Central memory CD8-positive, alpha-beta T cell (primary cell): ENCODE results near the gene FBXO4.
"Not testable (repeated sequence)": the region's sequence is repeated elsewhere in the genome, so short reads cannot be mapped to it uniquely, and the experiment has no call there.

Source experiments
- ATAC-seq: fragments of 150-1000 bp; cut with Tn5 transposase; replicated peaks from 2 replicates; pipeline ENCODE4 v1.10.0; 2022; ENCODE audit warnings: mild to moderate bottlenecking, moderate FRiP score, moderate number of reproducible peaks; ENCODE audit not compliant: poor library complexity, severe bottlenecking; ENCODE audit errors: extremely low read depth
- DNase-seq, 2 donors: peaks; one replicate each; pipeline ENCODE4 v3.0.0; 2021; ENCODE audit warnings: low spot score in 2 of 2
- H3K27ac Mint-ChIP-seq: one replicate; pipeline ENCODE4 v1.8.0; 2022; ENCODE audit warnings: low read depth, mild to moderate bottlenecking, moderate library complexity, mixed read lengths
- H3K27me3 Mint-ChIP-seq: one replicate; pipeline ENCODE4 v1.8.0; 2022; ENCODE audit warnings: mixed read lengths
- H3K36me3 Mint-ChIP-seq: one replicate; pipeline ENCODE4 v1.8.0; 2022; ENCODE audit warnings: mild to moderate bottlenecking, moderate library complexity, mixed read lengths; ENCODE audit not compliant: insufficient read depth
- H3K4me1 Mint-ChIP-seq: one replicate; pipeline ENCODE4 v1.8.0; 2022; ENCODE audit warnings: mixed read lengths
- H3K4me3 Mint-ChIP-seq: one replicate; pipeline ENCODE4 v1.8.0; 2022; ENCODE audit warnings: mild to moderate bottlenecking, moderate library complexity, mixed read lengths
- H3K9me3 Mint-ChIP-seq: one replicate; pipeline ENCODE4 v1.8.0; 2022; ENCODE audit warnings: mixed read lengths

FBXO4 gene

DNA sequence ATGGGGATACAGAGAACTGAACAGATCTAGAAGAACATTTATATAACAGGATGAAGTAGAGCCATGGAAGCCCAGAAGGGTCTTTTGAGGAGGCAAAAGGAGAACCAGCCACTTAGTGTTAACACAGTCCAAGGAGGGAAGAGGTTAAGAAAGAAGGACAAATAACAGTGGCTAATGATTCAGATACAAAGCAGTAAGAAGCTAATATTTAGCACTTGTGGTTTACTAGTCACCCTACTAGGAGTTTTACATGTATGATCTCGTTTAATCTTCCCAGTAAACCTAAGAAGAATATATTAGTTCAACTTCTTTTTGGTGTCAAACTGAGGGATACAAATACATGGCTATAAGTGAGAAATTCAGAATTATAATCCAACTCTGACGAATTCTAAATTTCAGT, 7.7 kb downstream of the FBXO4 start:
- peaks cover 12% of the 10 kb centered on the region for H3K36me3 Mint-ChIP-seq
- peaks cover 7% of the 10 kb centered on the region for H3K4me1 Mint-ChIP-seq
- ATAC-seq, result no peak
- DNase-seq, result no peak
- H3K4me3 Mint-ChIP-seq, result no peak overlapping the region
- H3K27me3 Mint-ChIP-seq, result no peaks in the 10 kb centered on the region
- H3K9me3 Mint-ChIP-seq, result no peaks in the 10 kb centered on the region
- no peak overlapping the region for H3K27ac Mint-ChIP-seq

DNA sequence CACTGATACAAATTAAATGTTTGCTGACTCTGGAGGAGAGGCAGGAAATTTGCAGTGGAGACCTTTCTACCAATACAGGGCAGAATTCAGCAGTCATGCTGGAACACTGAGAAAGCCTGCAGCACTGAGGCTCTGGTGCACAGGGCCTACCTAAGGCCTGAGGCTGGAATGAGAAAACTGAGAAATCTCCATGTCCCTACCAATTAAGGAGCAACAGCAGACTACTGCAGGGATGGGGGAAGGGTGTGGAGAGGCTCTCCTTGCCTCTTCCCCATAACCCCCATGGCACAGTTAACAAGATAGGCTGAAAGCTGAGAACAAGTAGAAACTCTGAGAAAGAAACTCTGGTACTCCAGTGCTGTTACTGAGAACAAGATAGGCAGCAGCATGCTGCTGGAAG, 10.5 kb downstream of the FBXO4 start:
- Mint-ChIP-seq H3K27ac (no peak overlapping the region), H3K4me1 (peaks cover 7% of the 10 kb centered on the region), H3K27me3 (no peaks in the 10 kb centered on the region), H3K9me3 (no peaks in the 10 kb centered on the region), H3K36me3 (peaks cover 11% of the 10 kb centered on the region), H3K4me3 (no peak overlapping the region)
- no peak for ATAC-seq
- DNase-seq, result no peak

DNA sequence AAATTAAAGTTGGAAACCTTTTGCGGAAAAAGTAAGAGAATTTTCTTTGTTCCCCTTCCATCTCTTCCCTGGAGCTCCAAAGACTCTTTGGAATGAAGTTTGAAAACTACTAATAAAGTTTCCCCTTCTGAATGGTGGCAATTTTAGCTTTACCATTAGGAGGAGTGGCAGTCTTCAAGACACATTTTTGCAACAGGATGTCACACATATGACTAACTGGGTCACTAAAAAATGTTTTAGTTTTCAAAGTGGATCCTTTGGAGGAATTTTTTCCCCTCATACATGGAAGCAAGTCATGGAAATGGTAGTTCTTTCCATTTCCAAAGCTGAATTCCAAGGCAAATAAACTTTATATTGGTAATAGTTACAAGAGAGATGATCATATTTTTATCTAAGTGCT, 15.6 kb downstream of the FBXO4 start:
- H3K27me3 Mint-ChIP-seq, result no peaks in the 10 kb centered on the region
- no peak for DNase-seq
- ATAC-seq, result no peak
- H3K4me3 Mint-ChIP-seq, result no peak overlapping the region
- no peak overlapping the region for H3K27ac Mint-ChIP-seq
- H3K36me3 Mint-ChIP-seq, result peaks cover 5% of the 10 kb centered on the region
- no peaks in the 10 kb centered on the region for H3K9me3 Mint-ChIP-seq
- no peaks in the 10 kb centered on the region for H3K4me1 Mint-ChIP-seq

DNA sequence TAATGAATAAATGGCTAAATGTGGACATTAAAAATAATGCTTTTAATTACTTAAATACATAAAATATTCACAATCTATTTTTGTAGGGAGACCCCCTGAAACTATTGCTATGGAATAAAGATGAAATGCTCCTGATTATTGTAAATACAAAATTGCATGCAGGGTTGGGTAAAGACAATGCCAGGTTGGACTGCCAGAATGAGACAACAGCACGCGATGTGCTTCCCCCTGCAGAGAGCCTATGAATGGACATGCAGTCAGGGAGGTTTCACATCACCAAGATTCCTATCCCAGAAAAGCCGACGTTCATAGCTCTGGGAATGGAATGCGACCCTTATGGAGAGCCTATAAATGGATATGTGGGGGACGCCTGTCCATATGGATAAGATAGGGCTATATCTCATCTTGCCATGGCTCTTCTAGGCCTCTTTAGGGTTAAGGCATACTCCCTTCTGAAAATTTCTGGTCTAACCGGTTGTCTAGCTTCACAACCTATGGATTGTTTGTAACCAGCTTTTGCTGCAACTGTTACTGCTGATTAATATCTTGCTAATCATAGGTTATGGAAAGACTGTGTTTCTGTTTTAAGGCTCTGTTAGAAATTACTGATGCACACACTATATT, 20.4 kb downstream of the FBXO4 start:
- not testable (repeated sequence) for H3K9me3 Mint-ChIP-seq, ATAC-seq, H3K4me1 Mint-ChIP-seq, H3K4me3 Mint-ChIP-seq, H3K36me3 Mint-ChIP-seq, DNase-seq, H3K27ac Mint-ChIP-seq
- H3K27me3 Mint-ChIP-seq, result peaks cover 12% of the 10 kb centered on the region

DNA sequence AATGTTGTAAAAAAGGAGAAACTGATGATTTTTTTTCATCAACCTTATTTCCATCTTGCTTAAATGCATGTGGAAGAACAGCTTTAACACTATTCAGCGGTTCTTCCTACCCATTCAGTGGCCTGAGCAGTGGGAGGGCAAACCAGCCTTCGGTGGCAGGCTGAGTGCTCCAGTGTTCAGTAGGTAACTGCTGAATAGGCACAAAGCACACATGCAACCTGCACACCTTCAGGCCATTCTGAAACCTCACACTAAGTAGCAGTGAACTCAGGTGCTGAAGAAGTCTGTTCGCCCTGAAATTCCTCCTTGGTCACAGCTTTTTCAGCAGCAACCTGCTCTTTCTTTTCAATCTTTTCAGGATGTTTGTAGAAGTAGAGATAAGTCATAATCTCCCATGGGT, 26.1 kb downstream of the FBXO4 start:
- no peak overlapping the region for H3K4me3 Mint-ChIP-seq
- no peak for ATAC-seq
- DNase-seq, result no peak
- H3K27me3 Mint-ChIP-seq, result peaks cover 12% of the 10 kb centered on the region
- H3K36me3 Mint-ChIP-seq, result peaks cover 2% of the 10 kb centered on the region
- no peak overlapping the region for H3K27ac Mint-ChIP-seq
- peaks cover 4% of the 10 kb centered on the region for H3K9me3 Mint-ChIP-seq
- no peaks in the 10 kb centered on the region for H3K4me1 Mint-ChIP-seq

DNA sequence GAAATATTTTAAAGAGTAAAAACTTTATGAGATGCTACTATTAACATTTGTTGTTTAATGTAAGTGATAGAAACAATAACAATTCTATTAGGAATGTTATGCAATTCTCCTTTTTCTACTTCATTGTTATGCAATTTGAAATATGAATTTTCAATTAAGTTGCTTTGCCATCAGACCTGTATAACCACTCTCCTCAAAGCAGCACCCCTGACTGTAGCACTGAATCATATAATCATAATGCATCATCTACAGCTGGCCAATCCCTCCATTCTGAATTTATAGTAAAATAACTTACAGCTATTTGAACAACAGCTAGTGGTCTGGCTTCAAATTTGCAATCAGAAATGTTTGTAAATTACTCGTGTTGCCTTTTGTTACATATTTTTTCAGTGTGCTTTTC, 29.2 kb downstream of the FBXO4 start:
- ATAC-seq (no peak), DNase-seq (no peak)
- Mint-ChIP-seq H3K27me3 (peaks cover 6% of the 10 kb centered on the region), H3K27ac (no peak overlapping the region), H3K4me1 (no peaks in the 10 kb centered on the region), H3K4me3 (no peak overlapping the region), H3K9me3 (peaks cover 14% of the 10 kb centered on the region), H3K36me3 (no peaks in the 10 kb centered on the region)

DNA sequence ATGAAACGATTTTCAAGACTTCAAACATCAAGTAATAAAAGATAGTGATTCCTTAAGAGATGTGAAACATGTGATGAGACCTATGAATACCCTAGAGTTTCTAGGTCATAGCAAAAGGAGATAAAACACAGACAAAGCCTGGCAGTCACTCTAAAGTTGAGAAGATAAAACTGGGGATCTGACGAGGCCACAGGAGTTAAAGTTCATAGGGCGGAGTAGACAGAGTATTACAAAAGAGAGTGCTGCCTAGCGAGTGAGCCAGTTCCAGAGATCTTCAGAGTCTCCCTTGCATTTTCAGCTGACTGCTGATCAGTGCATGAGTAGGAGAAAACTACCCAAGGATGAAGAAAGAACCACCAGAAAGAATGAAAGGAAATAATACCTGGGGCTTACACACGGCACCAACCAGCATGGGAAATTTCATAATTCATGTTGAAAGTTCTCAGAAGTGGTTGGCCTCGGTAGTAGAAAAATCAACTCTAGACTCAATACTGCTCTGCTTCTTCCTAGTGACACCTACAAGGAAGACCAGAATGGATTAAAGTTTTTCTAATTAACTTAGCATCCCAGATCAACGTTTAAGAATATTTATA, 30.4 kb downstream of the FBXO4 start:
- no peaks in the 10 kb centered on the region for H3K4me1 Mint-ChIP-seq
- no peak overlapping the region for H3K27ac Mint-ChIP-seq
- H3K9me3 Mint-ChIP-seq, result peaks cover 14% of the 10 kb centered on the region
- no peaks in the 10 kb centered on the region for H3K36me3 Mint-ChIP-seq
- ATAC-seq (no peak), DNase-seq (no peak)
- H3K4me3 Mint-ChIP-seq, result no peak overlapping the region
- peaks cover 11% of the 10 kb centered on the region for H3K27me3 Mint-ChIP-seq

DNA sequence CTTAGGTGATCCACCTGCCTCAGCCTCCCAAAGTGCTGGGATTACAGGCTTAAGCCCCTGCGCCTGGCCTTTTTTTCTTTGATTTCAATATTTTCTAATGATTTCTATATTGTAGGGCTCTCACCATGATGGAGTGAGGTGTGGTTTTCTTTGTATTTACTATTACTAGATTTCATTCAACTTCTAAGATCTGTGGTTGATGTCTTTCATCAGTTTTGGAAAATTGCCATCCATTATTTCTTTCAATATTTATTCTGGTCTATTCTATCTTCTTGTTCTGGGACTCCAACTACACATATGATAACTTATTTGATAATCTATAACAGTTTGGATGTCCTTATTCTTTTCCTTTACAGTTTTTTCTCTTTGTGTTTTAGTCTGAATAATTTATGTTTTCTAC, 31.9 kb downstream of the FBXO4 start:
- Mint-ChIP-seq H3K27me3 (peaks cover 14% of the 10 kb centered on the region), H3K36me3 (no peaks in the 10 kb centered on the region), H3K27ac (no peak overlapping the region), H3K4me1 (no peaks in the 10 kb centered on the region), H3K4me3 (no peak overlapping the region), H3K9me3 (peaks cover 24% of the 10 kb centered on the region)
- ATAC-seq (no peak), DNase-seq (no peak)

DNA sequence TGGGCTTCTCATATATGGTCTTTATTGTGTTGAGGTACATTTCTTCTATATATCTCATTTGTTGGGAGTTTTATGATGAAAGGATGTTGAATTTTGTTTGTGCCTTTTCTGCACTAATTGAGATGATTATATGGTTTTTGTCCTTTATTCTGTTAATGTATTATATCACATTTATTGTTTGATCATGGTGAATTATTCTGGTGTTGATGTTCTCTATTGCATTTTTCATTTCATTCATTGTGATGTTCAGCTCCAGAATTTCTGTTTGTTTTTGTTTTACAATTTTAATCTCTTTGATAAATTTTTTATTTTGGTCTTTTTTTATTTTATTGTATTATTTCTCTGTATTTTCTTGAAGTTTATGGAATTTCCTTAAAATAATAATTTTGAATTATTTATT, 35.4 kb downstream of the FBXO4 start:
- ATAC-seq, result no peak
- Mint-ChIP-seq H3K9me3 (peaks cover 31% of the 10 kb centered on the region), H3K4me3 (no peak overlapping the region), H3K36me3 (no peaks in the 10 kb centered on the region), H3K4me1 (no peaks in the 10 kb centered on the region), H3K27ac (no peak overlapping the region), H3K27me3 (peaks cover 33% of the 10 kb centered on the region)
- DNase-seq, result no peak

DNA sequence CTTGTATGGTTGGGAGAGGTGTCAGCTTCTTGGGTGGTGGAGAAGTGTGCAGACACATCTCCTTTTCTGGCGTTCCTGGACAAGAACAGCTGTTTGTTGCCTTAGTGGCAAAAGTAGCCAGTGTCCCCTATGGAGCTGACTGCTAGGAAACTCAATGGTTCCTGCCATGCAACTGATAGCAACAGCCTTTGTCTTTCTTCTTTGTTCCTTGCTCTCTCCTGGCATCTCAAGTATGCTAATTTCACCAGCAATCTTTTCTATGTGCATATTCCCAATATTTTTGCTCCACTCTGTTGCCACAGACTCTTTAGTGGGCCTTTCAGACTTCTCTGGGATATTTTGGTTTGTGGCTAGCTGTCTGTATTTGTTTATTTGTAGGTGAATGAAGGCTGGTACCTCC, 36.7 kb downstream of the FBXO4 start:
- ATAC-seq, result no peak
- Mint-ChIP-seq H3K9me3 (peaks cover 31% of the 10 kb centered on the region), H3K4me3 (no peak overlapping the region), H3K4me1 (no peaks in the 10 kb centered on the region), H3K27ac (no peak overlapping the region), H3K36me3 (no peaks in the 10 kb centered on the region), H3K27me3 (peaks cover 39% of the 10 kb centered on the region)
- no peak for DNase-seq

DNA sequence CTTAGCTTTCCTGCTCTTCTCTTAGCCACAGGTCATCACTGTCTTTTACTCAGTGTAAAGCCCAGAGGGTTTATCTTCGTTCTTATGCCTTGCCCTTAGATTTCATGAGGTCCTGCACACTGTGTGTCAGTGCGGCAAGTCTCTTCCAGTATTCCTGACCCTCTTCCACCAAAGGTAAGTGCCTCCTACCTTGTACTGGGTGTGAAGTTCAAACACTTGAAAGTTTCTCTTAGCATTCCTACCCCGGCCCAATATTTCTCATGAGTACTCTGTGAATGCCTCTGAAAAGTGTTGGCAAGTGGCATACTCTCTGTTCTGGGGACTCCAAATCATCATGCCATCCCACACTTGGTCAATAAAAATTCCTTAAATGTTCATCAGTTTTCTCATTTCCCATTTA, 37.4 kb downstream of the FBXO4 start:
- Mint-ChIP-seq H3K27me3 (peaks cover 47% of the 10 kb centered on the region), H3K9me3 (peaks cover 31% of the 10 kb centered on the region), H3K36me3 (no peaks in the 10 kb centered on the region), H3K4me3 (no peak overlapping the region), H3K4me1 (no peaks in the 10 kb centered on the region), H3K27ac (no peak overlapping the region)
- no peak for DNase-seq
- ATAC-seq, result no peak

DNA sequence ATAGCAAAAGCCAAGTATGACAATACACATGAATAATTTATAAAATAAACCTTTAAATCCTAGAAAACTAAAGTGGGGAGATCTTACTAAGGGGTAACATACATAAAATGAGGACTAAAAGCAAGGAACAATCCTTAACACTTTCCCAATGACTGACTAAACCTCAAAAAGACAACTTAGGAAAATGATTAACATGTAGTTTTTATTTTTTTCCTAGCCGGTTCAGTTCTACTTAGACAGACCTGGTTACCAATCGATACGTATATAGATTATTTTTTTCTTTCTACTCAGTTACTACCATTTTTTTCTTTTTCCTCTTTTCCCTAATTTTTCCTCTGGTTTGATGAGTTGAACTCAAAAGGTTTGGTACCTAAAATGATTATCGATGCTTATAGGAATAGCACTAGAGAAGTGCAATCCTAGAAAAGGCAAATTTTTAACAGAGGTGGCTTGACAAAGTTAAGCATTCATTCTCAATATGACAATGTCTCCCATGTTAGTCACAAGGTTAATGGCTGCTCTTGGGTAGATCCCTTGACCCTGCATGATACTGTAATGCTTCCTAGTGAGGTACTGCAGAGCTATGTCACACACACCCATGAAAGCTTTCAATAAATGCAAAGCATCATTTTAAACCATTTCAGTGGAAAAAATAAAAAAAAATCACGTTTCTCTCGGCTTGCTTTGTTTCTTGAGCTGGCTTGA, 41.5 kb downstream of the FBXO4 start:
- no peak overlapping the region for H3K27ac Mint-ChIP-seq
- peaks cover 54% of the 10 kb centered on the region for H3K27me3 Mint-ChIP-seq
- H3K36me3 Mint-ChIP-seq, result no peaks in the 10 kb centered on the region
- no peaks in the 10 kb centered on the region for H3K4me1 Mint-ChIP-seq
- peaks cover 20% of the 10 kb centered on the region for H3K9me3 Mint-ChIP-seq
- no peak overlapping the region for H3K4me3 Mint-ChIP-seq
- DNase-seq (no peak), ATAC-seq (no peak)

DNA sequence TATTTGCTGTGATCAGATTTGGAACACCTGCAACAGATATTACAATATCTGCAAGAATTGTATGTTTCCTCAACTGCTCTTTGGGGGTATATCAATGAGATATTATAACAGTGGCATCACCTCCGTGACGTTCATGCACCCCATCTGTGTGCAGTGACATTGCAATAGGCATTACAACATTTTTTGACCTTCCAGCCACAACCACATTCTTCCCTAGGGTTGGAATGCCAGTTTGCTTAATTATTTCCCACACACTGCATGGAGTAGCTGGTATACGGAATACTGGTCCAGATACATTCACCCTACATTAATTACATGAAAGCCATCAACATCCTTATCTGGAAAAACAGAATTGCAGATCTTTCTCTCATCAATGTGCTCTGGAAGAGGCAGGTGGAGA, 42.3 kb downstream of the FBXO4 start:
- no peak overlapping the region for H3K4me3 Mint-ChIP-seq
- H3K36me3 Mint-ChIP-seq, result no peaks in the 10 kb centered on the region
- no peaks in the 10 kb centered on the region for H3K4me1 Mint-ChIP-seq
- H3K27ac Mint-ChIP-seq, result no peak overlapping the region
- peaks cover 47% of the 10 kb centered on the region for H3K27me3 Mint-ChIP-seq
- DNase-seq (no peak), ATAC-seq (no peak)
- peaks cover 13% of the 10 kb centered on the region for H3K9me3 Mint-ChIP-seq
